Neural cell (in vitro differentiated cells): ENCODE measurements around the gene C4BPA. TPM values are rescaled to one million over a fixed set of nuclear protein-coding genes. Genes with fewer than 3 reads are reported as not detected.

ENCODE experiments used
- H2AFZ ChIP-seq: fragments of 200-600, 300-800 bp; sonication (generic), shearing (Covaris generic); 2 replicates; pipeline ENCODE4 v1.6.0; 2014; ENCODE audit warnings: low read depth, mild to moderate bottlenecking, antibody characterized with exemption, low read length, moderate library complexity
- H3F3A ChIP-seq: fragments of 200-600 bp; shearing (Covaris generic); 2 replicates; pipeline ENCODE4 v1.6.1; 2016; ENCODE audit warnings: mild to moderate bottlenecking, moderate library complexity, mixed read lengths, antibody characterized with exemption, low read length; ENCODE audit not compliant: insufficient read depth, poor library complexity, severe bottlenecking
- H3K27ac ChIP-seq: fragments of 200-600, 300-800 bp; sonication (generic), shearing (Covaris generic); 2 replicates; pipeline ENCODE4 v1.5.1; 2014; ENCODE audit warnings: mild to moderate bottlenecking, low read length, moderate library complexity
- H3K27me3 ChIP-seq: fragments of 300-800, 200-600 bp; sonication (generic), shearing (Covaris generic); 2 replicates; pipeline ENCODE4 v1.6.0; 2014; ENCODE audit warnings: mild to moderate bottlenecking, low read depth, low read length, moderate library complexity; ENCODE audit not compliant: insufficient read depth
- H3K36me3 ChIP-seq: fragments of 300-800, 200-600 bp; sonication (generic), shearing (Covaris generic); 2 replicates; pipeline ENCODE4 v1.5.1; 2014; ENCODE audit warnings: mild to moderate bottlenecking, antibody characterized with exemption, low read length, moderate library complexity; ENCODE audit not compliant: insufficient read depth
- H3K4me2 ChIP-seq: fragments of 300-800, 200-600 bp; sonication (generic), shearing (Covaris generic); 2 replicates; pipeline ENCODE4 v1.6.0; 2014; ENCODE audit warnings: mild to moderate bottlenecking, low read length
- H3K4me3 ChIP-seq: fragments of 300-800, 200-600 bp; sonication (generic), shearing (Covaris generic); 2 replicates; pipeline ENCODE4 v1.5.1; 2014; ENCODE audit warnings: mild to moderate bottlenecking, low read length, moderate library complexity
- H3K79me2 ChIP-seq: fragments of 200-600 bp; shearing (Covaris generic); replicated peaks from 2 replicates; pipeline ENCODE4 v1.6.0; 2014; ENCODE audit warnings: mild to moderate bottlenecking, low read length, moderate library complexity; ENCODE audit not compliant: insufficient read depth
- H3K9ac ChIP-seq: fragments of 300-800, 200-600 bp; sonication (generic), shearing (Covaris generic); 2 replicates; pipeline ENCODE4 v1.6.1; 2016; ENCODE audit warnings: mild to moderate bottlenecking, low read length, mixed read lengths
- H3K9me2 ChIP-seq: fragments of 200-600 bp; shearing (Covaris generic); 2 replicates; pipeline ENCODE4 v1.6.1; 2016; ENCODE audit warnings: mild to moderate bottlenecking, low read length, mixed read lengths; ENCODE audit not compliant: insufficient read depth
- H3K9me3 ChIP-seq: fragments of 200-600, 300-800 bp; sonication (generic), shearing (Covaris generic); 2 replicates; pipeline ENCODE4 v1.6.1; 2016; ENCODE audit warnings: mild to moderate bottlenecking, mixed run types, low read length, moderate library complexity, mixed read lengths
- H4K20me1 ChIP-seq: fragments of 200-600 bp; shearing (Covaris generic); 2 replicates; pipeline ENCODE4 v1.6.1; 2016; ENCODE audit warnings: mild to moderate bottlenecking, mixed run types; ENCODE audit not compliant: insufficient read depth
- EP300 ChIP-seq: fragments of 450-650 bp; conservative IDR thresholded peaks from 2 replicates; pipeline ENCODE4 v1.6.1; 2014; ENCODE audit warnings: antibody characterized with exemption, mild to moderate bottlenecking, moderate library complexity; ENCODE audit not compliant: poor library complexity, severe bottlenecking
- EZH2 ChIP-seq: fragments of 200-600, 300-800 bp; shearing (Covaris generic), sonication (generic); IDR thresholded peaks from 2 replicates; pipeline ENCODE4 v1.6.1; 2014; ENCODE audit warnings: antibody characterized with exemption, low read length, borderline replicate concordance, mild to moderate bottlenecking; ENCODE audit not compliant: insufficient read depth, poor library complexity, severe bottlenecking
- MXI1 ChIP-seq: fragments of 450-650 bp; conservative IDR thresholded peaks from 2 replicates; pipeline ENCODE4 v1.6.1; 2014; ENCODE audit warnings: antibody characterized with exemption, mild to moderate bottlenecking; ENCODE audit not compliant: poor library complexity, severe bottlenecking
- SMC3 ChIP-seq: fragments of 450-650 bp; conservative IDR thresholded peaks from 2 replicates; pipeline ENCODE4 v1.6.1; 2014; ENCODE audit warnings: antibody characterized with exemption, mild to moderate bottlenecking, moderate library complexity; ENCODE audit not compliant: poor library complexity
- TAF1 ChIP-seq: IDR thresholded peaks from 2 replicates; pipeline ENCODE4 v1.6.1; 2012; ENCODE audit warnings: low read depth
- polyA plus RNA-seq: library from polyadenylated mRNA; depleted of rRNA; stranded (reverse); fragments of >200 nt; gene quantifications from 2 replicates; pipeline ENCODE4 v1.2.3, GENCODE V29; 2014
- TF ChIP-seq, protein P1 (sequence below): fragments of 450-650 bp; IDR thresholded peaks from 2 replicates; pipeline ENCODE4 v1.5.1; 2014; ENCODE audit warnings: antibody characterized with exemption, mild to moderate bottlenecking, moderate library complexity; ENCODE audit not compliant: poor library complexity, severe bottlenecking
- TF ChIP-seq, protein P2 (sequence below): IDR thresholded peaks from 2 replicates; pipeline ENCODE4 v1.6.1; 2012; ENCODE audit warnings: borderline replicate concordance

Gene C4BPA
- polyA plus RNA-seq, 1 donor from 2014 or later: not detected

DNA sequence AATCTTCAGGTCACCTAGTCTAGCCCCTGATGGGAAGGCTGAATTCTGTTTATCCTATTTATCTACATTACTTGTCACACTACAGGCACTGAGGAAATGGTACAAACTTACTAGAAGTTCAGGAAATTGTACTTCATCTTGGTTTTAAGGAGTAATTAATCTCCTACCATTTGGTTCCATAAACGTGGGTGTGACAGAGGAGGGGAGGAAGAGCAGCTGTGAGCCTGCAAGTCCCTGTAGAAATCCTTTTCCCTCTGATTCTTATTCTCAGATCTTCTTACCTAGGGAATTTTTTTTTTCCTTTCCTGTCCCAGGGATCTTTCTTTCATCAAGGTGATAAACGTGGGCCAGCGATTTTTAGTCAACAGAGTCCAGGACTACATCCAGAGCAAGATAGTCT is 36.8 kb upstream of the C4BPA start:
- no peaks in the 10 kb centered on the region for H4K20me1 ChIP-seq
- H3K9ac ChIP-seq: no peak overlapping the region
- TF ChIP-seq EP300: no peak
- TF ChIP-seq, protein P1, sequence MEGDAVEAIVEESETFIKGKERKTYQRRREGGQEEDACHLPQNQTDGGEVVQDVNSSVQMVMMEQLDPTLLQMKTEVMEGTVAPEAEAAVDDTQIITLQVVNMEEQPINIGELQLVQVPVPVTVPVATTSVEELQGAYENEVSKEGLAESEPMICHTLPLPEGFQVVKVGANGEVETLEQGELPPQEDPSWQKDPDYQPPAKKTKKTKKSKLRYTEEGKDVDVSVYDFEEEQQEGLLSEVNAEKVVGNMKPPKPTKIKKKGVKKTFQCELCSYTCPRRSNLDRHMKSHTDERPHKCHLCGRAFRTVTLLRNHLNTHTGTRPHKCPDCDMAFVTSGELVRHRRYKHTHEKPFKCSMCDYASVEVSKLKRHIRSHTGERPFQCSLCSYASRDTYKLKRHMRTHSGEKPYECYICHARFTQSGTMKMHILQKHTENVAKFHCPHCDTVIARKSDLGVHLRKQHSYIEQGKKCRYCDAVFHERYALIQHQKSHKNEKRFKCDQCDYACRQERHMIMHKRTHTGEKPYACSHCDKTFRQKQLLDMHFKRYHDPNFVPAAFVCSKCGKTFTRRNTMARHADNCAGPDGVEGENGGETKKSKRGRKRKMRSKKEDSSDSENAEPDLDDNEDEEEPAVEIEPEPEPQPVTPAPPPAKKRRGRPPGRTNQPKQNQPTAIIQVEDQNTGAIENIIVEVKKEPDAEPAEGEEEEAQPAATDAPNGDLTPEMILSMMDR: no peak
- TF ChIP-seq, protein P2, sequence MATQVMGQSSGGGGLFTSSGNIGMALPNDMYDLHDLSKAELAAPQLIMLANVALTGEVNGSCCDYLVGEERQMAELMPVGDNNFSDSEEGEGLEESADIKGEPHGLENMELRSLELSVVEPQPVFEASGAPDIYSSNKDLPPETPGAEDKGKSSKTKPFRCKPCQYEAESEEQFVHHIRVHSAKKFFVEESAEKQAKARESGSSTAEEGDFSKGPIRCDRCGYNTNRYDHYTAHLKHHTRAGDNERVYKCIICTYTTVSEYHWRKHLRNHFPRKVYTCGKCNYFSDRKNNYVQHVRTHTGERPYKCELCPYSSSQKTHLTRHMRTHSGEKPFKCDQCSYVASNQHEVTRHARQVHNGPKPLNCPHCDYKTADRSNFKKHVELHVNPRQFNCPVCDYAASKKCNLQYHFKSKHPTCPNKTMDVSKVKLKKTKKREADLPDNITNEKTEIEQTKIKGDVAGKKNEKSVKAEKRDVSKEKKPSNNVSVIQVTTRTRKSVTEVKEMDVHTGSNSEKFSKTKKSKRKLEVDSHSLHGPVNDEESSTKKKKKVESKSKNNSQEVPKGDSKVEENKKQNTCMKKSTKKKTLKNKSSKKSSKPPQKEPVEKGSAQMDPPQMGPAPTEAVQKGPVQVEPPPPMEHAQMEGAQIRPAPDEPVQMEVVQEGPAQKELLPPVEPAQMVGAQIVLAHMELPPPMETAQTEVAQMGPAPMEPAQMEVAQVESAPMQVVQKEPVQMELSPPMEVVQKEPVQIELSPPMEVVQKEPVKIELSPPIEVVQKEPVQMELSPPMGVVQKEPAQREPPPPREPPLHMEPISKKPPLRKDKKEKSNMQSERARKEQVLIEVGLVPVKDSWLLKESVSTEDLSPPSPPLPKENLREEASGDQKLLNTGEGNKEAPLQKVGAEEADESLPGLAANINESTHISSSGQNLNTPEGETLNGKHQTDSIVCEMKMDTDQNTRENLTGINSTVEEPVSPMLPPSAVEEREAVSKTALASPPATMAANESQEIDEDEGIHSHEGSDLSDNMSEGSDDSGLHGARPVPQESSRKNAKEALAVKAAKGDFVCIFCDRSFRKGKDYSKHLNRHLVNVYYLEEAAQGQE: no peak
- no peak for TF ChIP-seq MXI1
- H3K27me3 ChIP-seq: no peaks in the 10 kb centered on the region
- H3K4me2 ChIP-seq: no peak overlapping the region
- no peaks in the 10 kb centered on the region for H3K9me3 ChIP-seq
- no peaks in the 10 kb centered on the region for H3F3A ChIP-seq
- H3K36me3 ChIP-seq: no peaks in the 10 kb centered on the region
- no peaks in the 10 kb centered on the region for H3K9me2 ChIP-seq
- H3K79me2 ChIP-seq: no peaks in the 10 kb centered on the region
- H3K4me3 ChIP-seq: no peak overlapping the region
- H3K27ac ChIP-seq: no peak overlapping the region
- H2AFZ ChIP-seq: no peak overlapping the region

DNA sequence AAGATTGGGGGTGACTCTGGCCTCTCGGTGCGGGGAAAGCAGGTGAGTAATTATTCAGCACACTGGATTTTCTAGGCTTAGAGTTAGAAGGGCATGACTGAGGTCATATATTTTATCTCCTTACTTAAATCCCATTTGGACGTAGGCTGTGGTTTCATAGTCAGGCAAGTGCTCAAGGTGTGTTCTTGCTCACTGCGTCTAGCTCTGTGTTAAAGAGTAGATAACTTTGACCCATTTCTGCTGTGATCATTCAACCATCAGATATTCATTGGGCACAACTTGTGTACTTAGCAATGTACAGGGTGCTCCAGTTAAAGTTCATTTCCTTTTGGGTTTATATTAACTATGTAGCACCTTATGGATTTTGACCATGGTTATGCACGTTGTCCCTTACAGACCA is 36.4 kb upstream of the C4BPA start:
- Histone ChIP-seq H3K27ac (no peak overlapping the region), H3F3A (no peaks in the 10 kb centered on the region)

More for the DNA sequence above, 36.4 kb upstream of the C4BPA start:
- Histone ChIP-seq H3K27me3 (no peaks in the 10 kb centered on the region), H3K9me3 (no peaks in the 10 kb centered on the region), H3K79me2 (no peaks in the 10 kb centered on the region), H3K9ac (no peak overlapping the region), H3K9me2 (no peaks in the 10 kb centered on the region), H3K36me3 (no peaks in the 10 kb centered on the region), H2AFZ (no peak overlapping the region), H3K4me2 (no peak overlapping the region), H4K20me1 (no peaks in the 10 kb centered on the region), H3K4me3 (no peak overlapping the region)
- TF ChIP-seq TAF1 (no peak), EZH2 (no peak), SMC3 (no peak), MXI1 (no peak)
- TF ChIP-seq, protein P2: no peak
- TF ChIP-seq, protein P1: no peak
